GM20000 (cell line): ENCODE measurements around the gene MYO16.

ENCODE experiments used
- DNase-seq: peaks from one replicate; pipeline ENCODE4 v3.0.0; 2012; ENCODE audit warnings: low spot score
- TF ChIP-seq, protein P1 (sequence below): IDR thresholded peaks from 2 replicates; pipeline ENCODE4 v1.5.1; 2012; ENCODE audit warnings: mild to moderate bottlenecking, control low read depth; ENCODE audit errors: extremely low read depth, missing control alignments

MYO16 gene

GRCh38 chr13:108957369-108958012 is 328.1 kb downstream of the MYO16 start:
- TF ChIP-seq, protein P1, sequence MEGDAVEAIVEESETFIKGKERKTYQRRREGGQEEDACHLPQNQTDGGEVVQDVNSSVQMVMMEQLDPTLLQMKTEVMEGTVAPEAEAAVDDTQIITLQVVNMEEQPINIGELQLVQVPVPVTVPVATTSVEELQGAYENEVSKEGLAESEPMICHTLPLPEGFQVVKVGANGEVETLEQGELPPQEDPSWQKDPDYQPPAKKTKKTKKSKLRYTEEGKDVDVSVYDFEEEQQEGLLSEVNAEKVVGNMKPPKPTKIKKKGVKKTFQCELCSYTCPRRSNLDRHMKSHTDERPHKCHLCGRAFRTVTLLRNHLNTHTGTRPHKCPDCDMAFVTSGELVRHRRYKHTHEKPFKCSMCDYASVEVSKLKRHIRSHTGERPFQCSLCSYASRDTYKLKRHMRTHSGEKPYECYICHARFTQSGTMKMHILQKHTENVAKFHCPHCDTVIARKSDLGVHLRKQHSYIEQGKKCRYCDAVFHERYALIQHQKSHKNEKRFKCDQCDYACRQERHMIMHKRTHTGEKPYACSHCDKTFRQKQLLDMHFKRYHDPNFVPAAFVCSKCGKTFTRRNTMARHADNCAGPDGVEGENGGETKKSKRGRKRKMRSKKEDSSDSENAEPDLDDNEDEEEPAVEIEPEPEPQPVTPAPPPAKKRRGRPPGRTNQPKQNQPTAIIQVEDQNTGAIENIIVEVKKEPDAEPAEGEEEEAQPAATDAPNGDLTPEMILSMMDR: no peak
- no peak for DNase-seq

DNA sequence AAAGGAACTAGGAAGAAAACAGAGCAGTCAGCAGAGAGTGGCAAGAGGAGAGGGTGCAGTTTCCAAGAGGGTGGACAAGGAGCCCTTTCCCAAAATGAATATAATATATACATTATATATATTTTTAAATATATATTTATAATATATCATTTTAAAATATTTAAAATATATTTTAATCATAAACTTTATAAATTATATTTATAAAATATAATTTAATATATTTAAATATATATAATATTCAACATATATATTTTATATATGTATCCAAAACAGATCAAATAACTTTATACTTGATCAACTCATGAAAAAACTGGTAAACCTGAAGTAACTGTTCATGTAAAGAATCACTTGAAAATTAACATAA is 328.6 kb downstream of the MYO16 start:
- DNase-seq: no peak
- TF ChIP-seq, protein P1: no peak

- DNase-seq: no peak
- TF ChIP-seq, protein P1: no peak
Observed at GRCh38 chr13:108959234-108959633, 329.8 kb downstream of the MYO16 start.

- no peak for DNase-seq
- TF ChIP-seq, protein P1: no peak
Observed at GRCh38 chr13:108960006-108960405, 330.6 kb downstream of the MYO16 start.

- peak; percentile 45 for DNase-seq
- TF ChIP-seq, protein P1: peak; percentile 28
Observed at GRCh38 chr13:108961542-108962125, 332.2 kb downstream of the MYO16 start.

GRCh38 chr13:108962654-108963053 is 333.2 kb downstream of the MYO16 start:
- TF ChIP-seq, protein P1: no peak

GRCh38 chr13:108963276-108963810 is 333.9 kb downstream of the MYO16 start:
- no peak for DNase-seq
- TF ChIP-seq, protein P1: no peak

More at GRCh38 chr13:108962654-108963053, 333.2 kb downstream of the MYO16 start:
- no peak for DNase-seq
